ENCODE results near the gene THAP4.

The THAP4 gene

GRCh38 chr2:241637795-241638660, 1.1 kb upstream of the THAP4 start:
- DNase-seq, result no peak

GRCh38 chr2:241636182-241637017, 558 bp downstream of the THAP4 start:
- no peak for DNase-seq

GRCh38 chr2:241635756-241636155, 1.2 kb downstream of the THAP4 start:
- no peak for DNase-seq

- DNase-seq, result no peak
These were observed 3.4 kb downstream of the THAP4 start for GRCh38 chr2:241633561-241633960.

DNA sequence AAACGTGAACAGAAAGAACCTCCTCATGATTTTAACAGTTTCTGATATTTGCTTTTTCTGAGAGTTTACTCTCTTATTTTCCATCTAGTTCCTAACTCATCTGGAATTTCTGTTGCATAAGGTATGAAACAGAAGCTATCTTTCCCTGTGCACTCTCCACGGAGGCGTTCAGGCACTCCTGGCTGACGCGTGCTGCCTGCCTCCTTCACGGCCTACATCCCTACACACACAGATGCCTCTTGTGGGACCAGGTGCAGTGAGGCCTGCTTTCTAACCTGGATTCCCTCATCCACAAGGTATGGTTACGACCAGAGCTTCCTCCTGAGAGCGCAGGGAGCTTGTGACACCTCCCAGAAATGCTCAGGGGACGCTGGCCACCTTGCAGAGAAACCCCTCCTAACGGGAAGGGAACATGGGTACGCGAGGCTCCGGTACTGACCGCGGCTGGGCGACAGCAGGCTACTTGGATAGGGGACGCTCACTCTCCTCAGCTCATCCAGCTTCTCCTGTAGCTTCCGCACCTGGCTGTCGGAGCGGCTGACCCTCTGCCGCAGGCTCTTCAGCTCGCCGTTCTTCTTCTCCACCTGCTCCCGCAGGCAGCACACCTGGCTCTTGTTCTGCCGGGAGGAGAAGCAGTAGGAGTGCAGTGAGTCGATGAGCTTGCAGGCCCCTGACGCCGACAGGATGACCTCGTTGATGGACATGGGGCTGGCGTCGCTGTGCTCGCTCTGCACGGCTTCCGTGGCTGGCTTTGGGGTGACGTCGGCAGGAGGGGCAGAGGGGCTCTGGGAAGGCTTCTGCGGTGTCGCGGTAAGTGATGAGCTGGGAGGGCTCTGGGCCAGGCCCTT, 4.3 kb downstream of the THAP4 start:
- no peak for DNase-seq

DNA sequence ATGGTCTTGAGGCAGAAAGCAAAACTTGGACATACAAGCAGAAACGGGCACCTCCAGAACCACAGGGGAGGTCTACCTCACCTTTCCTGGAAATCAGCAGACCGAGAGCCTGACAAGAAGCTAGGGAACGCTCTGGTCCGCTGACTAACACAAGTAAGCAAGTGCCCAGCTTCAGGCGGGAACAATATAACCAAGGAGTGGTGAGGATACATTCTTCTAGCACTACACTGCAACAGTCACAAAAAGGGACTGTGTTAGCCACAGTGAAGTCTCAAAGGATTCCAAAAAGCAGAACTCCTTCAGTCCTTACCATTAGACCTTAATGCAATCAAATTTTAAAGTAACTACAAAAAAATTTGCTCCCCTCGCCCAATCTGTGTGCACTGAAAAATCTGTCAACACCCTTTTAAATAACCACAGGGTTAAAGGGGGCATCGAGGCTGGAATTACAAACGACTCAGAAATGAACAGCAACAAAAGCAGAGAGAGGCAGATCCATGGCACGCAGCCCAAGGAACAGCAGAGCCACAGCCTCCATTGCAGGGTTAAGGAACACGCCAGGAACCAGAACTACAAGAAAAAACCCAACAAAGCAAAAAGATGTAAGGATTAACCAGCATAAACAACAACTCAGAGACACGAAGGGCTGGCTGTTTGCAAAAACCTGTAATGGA, 7.1 kb downstream of the THAP4 start:
- DNase-seq, result no peak

GRCh38 chr2:241627675-241628074, 9.3 kb downstream of the THAP4 start:
- DNase-seq, result no peak

DNA sequence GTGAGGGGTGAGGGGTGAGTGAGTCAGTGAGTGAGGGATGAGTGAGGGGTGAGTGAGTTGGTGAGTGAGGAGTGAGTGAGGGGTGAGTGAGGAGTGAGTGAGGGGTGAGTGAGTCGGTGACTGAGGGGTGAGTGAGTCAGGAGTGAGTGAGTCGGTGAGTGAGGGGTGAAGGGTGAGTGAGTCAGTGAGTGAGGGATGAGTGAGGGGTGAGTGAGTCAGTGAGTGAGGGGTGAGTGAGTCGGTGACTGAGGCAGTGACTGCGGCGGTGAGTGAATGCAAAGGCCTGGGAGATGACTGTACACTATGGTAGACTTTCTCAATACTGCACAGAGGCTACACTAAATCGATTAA, 16.6 kb downstream of the THAP4 start:
- DNase-seq, result peak in 2 of 4 experiments; percentile 52 to 68

DNA sequence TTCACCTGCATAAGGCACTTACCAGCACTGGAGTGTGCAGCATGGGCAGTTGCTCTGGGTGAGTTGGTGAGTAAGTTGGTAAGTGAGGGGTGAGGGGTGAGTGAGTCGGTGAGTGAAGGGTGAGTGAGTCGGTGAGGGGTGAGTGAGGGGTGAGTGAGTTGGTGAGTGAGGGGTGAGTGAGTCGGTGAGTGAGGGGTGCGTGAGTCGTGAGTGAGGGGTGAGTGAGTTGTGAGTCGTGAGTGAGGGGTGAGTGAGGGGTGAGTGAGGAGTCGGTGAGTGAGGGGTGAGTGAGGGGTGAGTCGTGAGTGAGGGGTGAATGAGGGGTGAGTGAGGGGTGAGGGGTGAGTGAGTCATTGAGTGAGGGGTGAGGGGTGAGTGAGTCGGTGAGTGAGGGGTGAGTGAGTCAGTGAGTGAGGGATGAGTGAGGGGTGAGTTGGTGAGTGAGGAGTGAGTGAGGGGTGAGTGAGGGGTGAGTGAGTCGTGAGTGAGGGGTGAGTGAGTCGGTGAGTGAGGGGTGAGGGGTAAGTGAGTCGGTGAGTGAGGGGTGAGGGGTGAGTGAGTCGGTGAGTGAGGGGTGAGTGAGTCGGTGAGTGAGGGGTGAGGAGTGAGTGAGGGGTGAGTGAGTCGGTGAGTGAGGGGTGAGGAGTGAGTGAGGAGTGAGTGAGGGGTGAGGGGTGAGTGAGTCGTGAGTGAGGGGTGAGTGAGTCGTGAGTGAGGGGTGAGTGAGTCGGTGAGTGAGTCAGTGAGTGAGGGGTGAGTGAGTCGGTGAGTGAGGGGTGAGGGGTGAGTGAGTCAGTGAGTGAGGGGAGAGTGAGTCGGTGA, 17.1 kb downstream of the THAP4 start:
- peak in 1 of 4 experiments; percentile 68 for DNase-seq

- no peak for DNase-seq
These were observed 18.1 kb downstream of the THAP4 start for GRCh38 chr2:241618829-241619228.

GRCh38 chr2:241618296-241618805, 18.6 kb downstream of the THAP4 start:
- DNase-seq, result no peak

DNA sequence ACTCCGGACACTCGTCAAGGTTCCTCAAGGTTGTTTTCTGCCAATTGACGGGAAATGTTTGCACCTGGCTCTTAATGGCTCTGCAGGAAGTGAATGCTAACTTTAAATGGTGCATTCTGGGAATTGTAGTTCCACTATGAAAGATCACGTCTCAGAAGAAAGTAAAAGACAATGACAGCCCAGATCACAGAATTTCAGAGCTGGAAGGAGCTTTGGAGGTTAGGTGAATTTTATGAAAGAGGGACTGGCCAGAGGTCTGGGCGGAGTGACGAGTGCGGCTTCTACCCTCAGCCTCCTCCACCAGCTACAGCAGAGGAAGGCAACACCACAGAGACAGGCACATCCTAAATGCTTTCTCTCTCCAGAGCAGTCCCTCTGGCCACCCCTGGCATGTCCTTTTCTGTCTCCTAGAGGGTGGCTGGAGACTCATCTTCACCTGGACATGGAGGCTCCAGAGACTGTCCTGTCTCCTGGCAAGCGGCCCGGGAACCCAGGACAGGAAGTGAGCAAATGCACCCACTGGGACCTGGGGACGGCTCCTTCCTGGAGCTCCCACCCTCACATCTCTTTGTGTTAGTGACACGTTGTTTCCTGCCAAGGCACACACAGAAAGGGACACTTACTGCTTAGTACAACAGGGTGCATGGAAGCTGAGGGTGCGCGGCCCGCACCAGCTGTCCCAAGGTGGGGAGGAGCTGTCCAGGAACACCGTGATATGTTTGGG, 19.4 kb downstream of the THAP4 start:
- no peak for DNase-seq

GRCh38 chr2:241616168-241617125, 20.5 kb downstream of the THAP4 start:
- no peak for DNase-seq

DNA sequence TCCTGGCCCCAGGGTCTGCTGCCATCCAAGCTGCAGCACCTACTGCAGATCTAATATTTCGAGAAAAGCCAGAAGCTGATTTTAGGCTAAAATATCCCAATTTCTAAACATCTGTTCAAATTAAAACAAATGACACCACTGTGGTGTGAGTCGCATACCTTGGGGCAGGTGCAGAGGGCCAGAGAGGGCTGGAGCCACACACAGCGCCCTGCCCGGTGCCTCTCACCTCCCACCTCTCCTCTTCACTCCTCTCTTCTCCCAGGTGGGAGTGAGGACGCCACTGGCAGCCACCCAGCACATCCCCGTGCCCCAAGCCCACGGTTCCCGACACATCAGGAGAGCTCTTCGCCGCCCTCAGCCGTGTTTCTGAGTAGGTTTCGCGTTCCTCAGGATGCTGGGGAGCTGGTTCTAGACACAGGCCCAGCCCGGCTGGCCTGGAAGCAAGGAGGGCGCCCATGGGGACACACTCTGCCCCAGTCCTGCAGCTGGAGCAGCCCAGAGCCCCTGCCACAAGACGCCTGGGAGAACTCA, 21.4 kb downstream of the THAP4 start:
- no peak for DNase-seq

DNA sequence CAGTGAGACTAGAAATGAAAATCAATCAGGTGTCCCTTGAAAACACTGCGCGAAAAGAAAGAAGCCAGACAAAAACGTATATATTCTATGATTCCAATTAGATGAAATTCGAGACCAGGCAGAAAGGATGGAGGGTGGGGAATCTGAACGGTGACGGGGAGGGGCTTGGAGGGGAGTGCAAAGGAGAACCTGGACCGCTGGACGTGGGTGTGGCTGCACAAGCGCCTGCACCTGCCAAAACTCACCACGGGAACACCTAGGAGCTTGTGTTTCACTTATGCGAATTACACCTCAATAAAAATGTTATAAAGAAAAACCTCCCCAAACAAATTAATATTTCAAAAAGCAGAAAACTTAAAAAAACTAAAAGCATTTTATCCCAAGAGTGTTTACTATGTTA, 21.9 kb downstream of the THAP4 start:
- DNase-seq, result no peak

GRCh38 chr2:241613017-241613780, 23.8 kb downstream of the THAP4 start:
- DNase-seq, result no peak

GRCh38 chr2:241612156-241613016, 24.6 kb downstream of the THAP4 start:
- DNase-seq, result no peak
